ENCODE measurements around the gene KRTAP5-8.

GRCh38 chr11:71505001-71505400 is 32.8 kb upstream of the KRTAP5-8 start:
- TF ChIP-seq POLR2A (IDR thresholded peaks at IDR 0.05) (no peak), CTCF (IDR thresholded peaks at IDR 0.05) (no peak)

Measured in right lobe of liver (tissue), 4 donors.